ENCODE results near the gene GAS2L2. TPM values are rescaled to one million over a fixed set of nuclear protein-coding genes. Genes with fewer than 3 reads are reported as not detected.

GAS2L2 gene
- total RNA-seq, 1 experiment from 2014 or later: 0.15 TPM

DNA sequence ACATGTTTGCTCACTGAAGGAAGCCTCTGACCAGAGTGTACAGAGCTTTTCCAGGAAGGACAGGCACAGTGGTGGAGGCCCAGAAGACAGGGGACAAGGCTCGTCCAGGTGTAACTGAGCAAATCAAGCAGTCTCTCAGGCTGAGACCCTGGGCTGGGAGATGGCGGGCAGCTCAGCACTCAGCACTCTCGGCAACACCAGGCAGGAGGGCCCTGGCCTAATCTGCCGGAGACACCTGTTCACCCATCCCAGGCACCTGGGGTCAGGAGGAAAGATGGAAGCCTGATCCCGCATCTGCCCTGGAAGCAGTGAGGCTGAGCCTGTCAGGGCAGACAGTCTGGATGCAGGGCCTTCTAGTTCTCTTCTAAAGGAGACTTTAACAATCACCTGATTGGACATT is 16.8 kb downstream of the GAS2L2 start:
- Mint-ChIP-seq H3K4me3 (no peak overlapping the region), H3K36me3 (peaks cover 8% of the 10 kb centered on the region; the same call in 1 of the 2 replicates), H3K27me3 (ENCODE audit: low read depth) (peaks cover 26% of the 10 kb centered on the region), H3K9me3 (no peaks in the 10 kb centered on the region), H3K27ac (no peak overlapping the region), H3K4me1 (peaks cover 5% of the 10 kb centered on the region)
- POLR2A ChIA-PET: no interaction called here
- CTCF ChIA-PET: interaction anchor here (1.3 to 1.6 kb wide), 3 partner anchors 11 to 69 kb away, joined by 4 to 6 read pairs (median 5); no protein-coding TSS in a partner anchor
- ATAC-seq (no peak), DNase-seq (ENCODE audit: low spot score) (no peak)
- TF ChIP-seq FOXK1 (CRISPR knock-in tag; IDR thresholded peaks at IDR 0.05) (no peak), TEAD4 (CRISPR knock-in tag; IDR thresholded peaks at IDR 0.05) (no peak), SP1 (CRISPR knock-in tag; conservative IDR thresholded peaks at IDR 0.05) (no peak), OVOL2 (CRISPR knock-in tag; IDR thresholded peaks at IDR 0.05; ENCODE audit: borderline replicate concordance) (no peak), ZNF232 (CRISPR knock-in tag; IDR thresholded peaks at IDR 0.05) (no peak), TP53 (CRISPR knock-in tag; IDR thresholded peaks at IDR 0.05) (no peak), TEAD1 (CRISPR knock-in tag; IDR thresholded peaks at IDR 0.05) (no peak), FOXP1 (CRISPR knock-in tag; IDR thresholded peaks at IDR 0.05; ENCODE audit: borderline replicate concordance) (no peak)
- TF ChIP-seq, protein P1, sequence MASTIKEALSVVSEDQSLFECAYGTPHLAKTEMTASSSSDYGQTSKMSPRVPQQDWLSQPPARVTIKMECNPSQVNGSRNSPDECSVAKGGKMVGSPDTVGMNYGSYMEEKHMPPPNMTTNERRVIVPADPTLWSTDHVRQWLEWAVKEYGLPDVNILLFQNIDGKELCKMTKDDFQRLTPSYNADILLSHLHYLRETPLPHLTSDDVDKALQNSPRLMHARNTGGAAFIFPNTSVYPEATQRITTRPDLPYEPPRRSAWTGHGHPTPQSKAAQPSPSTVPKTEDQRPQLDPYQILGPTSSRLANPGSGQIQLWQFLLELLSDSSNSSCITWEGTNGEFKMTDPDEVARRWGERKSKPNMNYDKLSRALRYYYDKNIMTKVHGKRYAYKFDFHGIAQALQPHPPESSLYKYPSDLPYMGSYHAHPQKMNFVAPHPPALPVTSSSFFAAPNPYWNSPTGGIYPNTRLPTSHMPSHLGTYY (CRISPR knock-in tag; IDR thresholded peaks at IDR 0.05): no peak
- TF ChIP-seq, protein P2, sequence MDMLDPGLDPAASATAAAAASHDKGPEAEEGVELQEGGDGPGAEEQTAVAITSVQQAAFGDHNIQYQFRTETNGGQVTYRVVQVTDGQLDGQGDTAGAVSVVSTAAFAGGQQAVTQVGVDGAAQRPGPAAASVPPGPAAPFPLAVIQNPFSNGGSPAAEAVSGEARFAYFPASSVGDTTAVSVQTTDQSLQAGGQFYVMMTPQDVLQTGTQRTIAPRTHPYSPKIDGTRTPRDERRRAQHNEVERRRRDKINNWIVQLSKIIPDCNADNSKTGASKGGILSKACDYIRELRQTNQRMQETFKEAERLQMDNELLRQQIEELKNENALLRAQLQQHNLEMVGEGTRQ (CRISPR knock-in tag; IDR thresholded peaks at IDR 0.05): no peak
- TF ChIP-seq, protein P3, sequence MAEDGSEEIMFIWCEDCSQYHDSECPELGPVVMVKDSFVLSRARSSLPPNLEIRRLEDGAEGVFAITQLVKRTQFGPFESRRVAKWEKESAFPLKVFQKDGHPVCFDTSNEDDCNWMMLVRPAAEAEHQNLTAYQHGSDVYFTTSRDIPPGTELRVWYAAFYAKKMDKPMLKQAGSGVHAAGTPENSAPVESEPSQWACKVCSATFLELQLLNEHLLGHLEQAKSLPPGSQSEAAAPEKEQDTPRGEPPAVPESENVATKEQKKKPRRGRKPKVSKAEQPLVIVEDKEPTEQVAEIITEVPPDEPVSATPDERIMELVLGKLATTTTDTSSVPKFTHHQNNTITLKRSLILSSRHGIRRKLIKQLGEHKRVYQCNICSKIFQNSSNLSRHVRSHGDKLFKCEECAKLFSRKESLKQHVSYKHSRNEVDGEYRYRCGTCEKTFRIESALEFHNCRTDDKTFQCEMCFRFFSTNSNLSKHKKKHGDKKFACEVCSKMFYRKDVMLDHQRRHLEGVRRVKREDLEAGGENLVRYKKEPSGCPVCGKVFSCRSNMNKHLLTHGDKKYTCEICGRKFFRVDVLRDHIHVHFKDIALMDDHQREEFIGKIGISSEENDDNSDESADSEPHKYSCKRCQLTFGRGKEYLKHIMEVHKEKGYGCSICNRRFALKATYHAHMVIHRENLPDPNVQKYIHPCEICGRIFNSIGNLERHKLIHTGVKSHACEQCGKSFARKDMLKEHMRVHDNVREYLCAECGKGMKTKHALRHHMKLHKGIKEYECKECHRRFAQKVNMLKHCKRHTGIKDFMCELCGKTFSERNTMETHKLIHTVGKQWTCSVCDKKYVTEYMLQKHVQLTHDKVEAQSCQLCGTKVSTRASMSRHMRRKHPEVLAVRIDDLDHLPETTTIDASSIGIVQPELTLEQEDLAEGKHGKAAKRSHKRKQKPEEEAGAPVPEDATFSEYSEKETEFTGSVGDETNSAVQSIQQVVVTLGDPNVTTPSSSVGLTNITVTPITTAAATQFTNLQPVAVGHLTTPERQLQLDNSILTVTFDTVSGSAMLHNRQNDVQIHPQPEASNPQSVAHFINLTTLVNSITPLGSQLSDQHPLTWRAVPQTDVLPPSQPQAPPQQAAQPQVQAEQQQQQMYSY (CRISPR knock-in tag; IDR thresholded peaks at IDR 0.05): no peak
- TF ChIP-seq, protein P4, sequence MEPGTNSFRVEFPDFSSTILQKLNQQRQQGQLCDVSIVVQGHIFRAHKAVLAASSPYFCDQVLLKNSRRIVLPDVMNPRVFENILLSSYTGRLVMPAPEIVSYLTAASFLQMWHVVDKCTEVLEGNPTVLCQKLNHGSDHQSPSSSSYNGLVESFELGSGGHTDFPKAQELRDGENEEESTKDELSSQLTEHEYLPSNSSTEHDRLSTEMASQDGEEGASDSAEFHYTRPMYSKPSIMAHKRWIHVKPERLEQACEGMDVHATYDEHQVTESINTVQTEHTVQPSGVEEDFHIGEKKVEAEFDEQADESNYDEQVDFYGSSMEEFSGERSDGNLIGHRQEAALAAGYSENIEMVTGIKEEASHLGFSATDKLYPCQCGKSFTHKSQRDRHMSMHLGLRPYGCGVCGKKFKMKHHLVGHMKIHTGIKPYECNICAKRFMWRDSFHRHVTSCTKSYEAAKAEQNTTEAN (CRISPR knock-in tag; IDR thresholded peaks at IDR 0.05): no peak
- TF ChIP-seq, protein P5, sequence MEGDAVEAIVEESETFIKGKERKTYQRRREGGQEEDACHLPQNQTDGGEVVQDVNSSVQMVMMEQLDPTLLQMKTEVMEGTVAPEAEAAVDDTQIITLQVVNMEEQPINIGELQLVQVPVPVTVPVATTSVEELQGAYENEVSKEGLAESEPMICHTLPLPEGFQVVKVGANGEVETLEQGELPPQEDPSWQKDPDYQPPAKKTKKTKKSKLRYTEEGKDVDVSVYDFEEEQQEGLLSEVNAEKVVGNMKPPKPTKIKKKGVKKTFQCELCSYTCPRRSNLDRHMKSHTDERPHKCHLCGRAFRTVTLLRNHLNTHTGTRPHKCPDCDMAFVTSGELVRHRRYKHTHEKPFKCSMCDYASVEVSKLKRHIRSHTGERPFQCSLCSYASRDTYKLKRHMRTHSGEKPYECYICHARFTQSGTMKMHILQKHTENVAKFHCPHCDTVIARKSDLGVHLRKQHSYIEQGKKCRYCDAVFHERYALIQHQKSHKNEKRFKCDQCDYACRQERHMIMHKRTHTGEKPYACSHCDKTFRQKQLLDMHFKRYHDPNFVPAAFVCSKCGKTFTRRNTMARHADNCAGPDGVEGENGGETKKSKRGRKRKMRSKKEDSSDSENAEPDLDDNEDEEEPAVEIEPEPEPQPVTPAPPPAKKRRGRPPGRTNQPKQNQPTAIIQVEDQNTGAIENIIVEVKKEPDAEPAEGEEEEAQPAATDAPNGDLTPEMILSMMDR (IDR thresholded peaks at IDR 0.05): no peak
- TF ChIP-seq, protein P6, sequence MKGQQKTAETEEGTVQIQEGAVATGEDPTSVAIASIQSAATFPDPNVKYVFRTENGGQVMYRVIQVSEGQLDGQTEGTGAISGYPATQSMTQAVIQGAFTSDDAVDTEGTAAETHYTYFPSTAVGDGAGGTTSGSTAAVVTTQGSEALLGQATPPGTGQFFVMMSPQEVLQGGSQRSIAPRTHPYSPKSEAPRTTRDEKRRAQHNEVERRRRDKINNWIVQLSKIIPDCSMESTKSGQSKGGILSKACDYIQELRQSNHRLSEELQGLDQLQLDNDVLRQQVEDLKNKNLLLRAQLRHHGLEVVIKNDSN (CRISPR knock-in tag; IDR thresholded peaks at IDR 0.05): no peak

DNA sequence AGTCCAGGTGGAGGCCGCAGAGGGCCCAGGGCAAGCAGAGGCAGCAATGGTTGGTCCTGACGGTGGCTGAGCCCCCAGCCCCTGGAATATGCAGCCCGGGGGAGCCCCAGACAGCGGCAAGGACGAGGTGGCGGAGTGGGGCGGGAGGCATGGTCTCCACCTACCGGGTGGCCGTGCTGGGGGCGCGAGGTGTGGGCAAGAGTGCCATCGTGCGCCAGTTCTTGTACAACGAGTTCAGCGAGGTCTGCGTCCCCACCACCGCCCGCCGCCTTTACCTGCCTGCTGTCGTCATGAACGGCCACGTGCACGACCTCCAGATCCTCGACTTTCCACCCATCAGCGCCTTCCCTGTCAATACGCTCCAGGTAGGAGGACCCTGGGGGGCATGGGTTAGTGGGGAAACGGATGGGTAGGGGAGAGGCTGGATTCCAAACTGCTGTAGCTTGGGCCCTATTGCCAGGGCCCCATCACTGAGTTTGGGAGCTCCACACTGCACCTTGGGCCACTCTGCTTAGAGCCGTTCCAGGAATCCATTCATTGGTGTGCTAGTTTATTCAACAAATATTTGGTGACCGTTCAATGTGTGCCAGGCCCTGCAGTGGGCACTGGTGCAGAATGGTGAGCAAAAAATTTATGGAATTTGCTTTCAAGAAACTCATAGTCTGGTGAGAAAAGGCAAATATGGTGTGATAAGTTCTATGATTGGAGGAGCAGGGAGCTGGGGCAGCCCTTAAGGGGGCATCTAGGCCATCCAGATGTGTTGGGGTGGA is 17.8 kb downstream of the GAS2L2 start:
- ChIA-PET CTCF (interaction anchor here (1.3 to 1.6 kb wide), 3 partner anchors 12 to 70 kb away, joined by 4 to 6 read pairs (median 5); no protein-coding TSS in a partner anchor), POLR2A (no interaction called here)
- Mint-ChIP-seq H3K4me1 (peaks cover 14% of the 10 kb centered on the region), H3K36me3 (peaks cover 5% of the 10 kb centered on the region; the same call in 1 of the 2 replicates), H3K27ac (no peak overlapping the region), H3K4me3 (no peak overlapping the region), H3K9me3 (no peaks in the 10 kb centered on the region), H3K27me3 (ENCODE audit: low read depth) (peaks cover 26% of the 10 kb centered on the region)
- ATAC-seq (no peak), DNase-seq (ENCODE audit: low spot score) (no peak)
- TF ChIP-seq NFATC4 (CRISPR knock-in tag; IDR thresholded peaks at IDR 0.05) (no peak), ZNF263 (CRISPR knock-in tag; IDR thresholded peaks at IDR 0.05; ENCODE audit: low read depth) (no peak), NFE2L1 (CRISPR knock-in tag; IDR thresholded peaks at IDR 0.05) (no peak), ZNF317 (CRISPR knock-in tag; IDR thresholded peaks at IDR 0.05; ENCODE audit: borderline replicate concordance, low read depth) (no peak), ZNF396 (CRISPR knock-in tag; IDR thresholded peaks at IDR 0.05; ENCODE audit: borderline replicate concordance) (no peak)
- TF ChIP-seq, protein P7, sequence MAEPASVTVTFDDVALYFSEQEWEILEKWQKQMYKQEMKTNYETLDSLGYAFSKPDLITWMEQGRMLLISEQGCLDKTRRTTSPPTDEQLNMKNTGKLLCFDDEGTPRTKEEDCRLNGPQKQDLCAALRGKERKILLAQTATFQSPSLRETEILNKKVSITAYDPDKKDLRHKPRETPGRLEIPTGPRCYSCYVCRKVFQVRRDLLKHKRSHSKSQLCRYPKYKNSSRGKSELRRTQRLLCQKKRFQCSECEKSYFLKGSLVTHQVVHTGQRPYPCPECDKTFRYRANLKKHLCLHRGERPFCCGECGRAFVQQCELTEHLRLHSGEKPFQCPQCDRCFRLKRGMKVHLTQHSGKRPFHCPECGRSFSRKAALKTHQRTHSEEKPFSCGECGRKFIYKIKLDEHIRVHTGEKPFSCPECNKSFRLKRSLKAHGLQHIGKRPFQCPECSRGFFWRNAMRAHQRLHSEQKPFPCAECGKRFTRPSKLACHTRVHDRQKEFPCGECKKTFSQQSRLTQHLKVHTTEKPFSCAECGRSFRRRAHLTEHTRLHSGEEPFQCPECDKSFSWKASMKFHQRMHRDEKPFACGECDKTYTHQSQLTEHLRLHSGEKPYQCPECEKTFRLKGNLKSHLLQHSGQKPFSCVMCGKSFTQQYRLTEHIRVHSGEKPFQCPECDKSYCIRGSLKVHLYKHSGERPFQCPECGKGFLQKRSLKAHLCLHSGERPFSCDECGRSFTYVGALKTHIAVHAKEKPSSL (CRISPR knock-in tag; conservative IDR thresholded peaks at IDR 0.05): no peak
